IMR-90 (cell line): Measurements from ENCODE around the gene TMPRSS3. TPM values are rescaled to one million over a fixed set of nuclear protein-coding genes. Genes with fewer than 3 reads are reported as not detected.

ENCODE experiments used
- ATAC-seq: fragments of 200-7000 bp; cut with Tn5 transposase; 2 replicates; pipeline ENCODE4 v1.9.1; 2020; ENCODE audit warnings: low read depth, mild to moderate bottlenecking, moderate library complexity
- BruUV-seq: library from RNA; stranded (reverse); fragments of 400-500 nt; replicated peaks from 2 replicates; lab custom pipeline; 2021; lab: Mats Ljungman, UMichigan
- CTCF ChIA-PET: fragments of 300-600 bp; formaldehyde crosslinking; extraction: SDS; loops from one replicate; lab custom pipeline; 2021; ENCODE audit warnings: antibody characterized with exemption; lab: Yijun Ruan, JAX
- POLR2A ChIA-PET: fragments of 300-600 bp; sonication (Branson Sonifier 250); formaldehyde crosslinking; loops from one replicate; lab custom pipeline; 2022; ENCODE audit warnings: antibody characterized with exemption; ENCODE audit not compliant: unreplicated experiment; lab: Charles Lee
- DNase-seq: peaks from one replicate; pipeline ENCODE4 v3.0.0; 2013
- H2AFZ ChIP-seq: replicated peaks from 2 replicates; pipeline ENCODE3; 2013; ENCODE audit warnings: low read length, mild to moderate bottlenecking; ENCODE audit not compliant: poor library complexity
- H2AK5ac ChIP-seq: 2 replicates; pipeline ENCODE4 v1.6.1; 2013; ENCODE audit warnings: low read depth, low read length, inconsistent platforms
- H2AK9ac ChIP-seq: replicated peaks from 2 replicates; pipeline ENCODE3; 2013; ENCODE audit warnings: mild to moderate bottlenecking, low read depth, low read length, moderate library complexity; ENCODE audit not compliant: poor library complexity
- H2BK120ac ChIP-seq: 2 replicates; pipeline ENCODE4 v1.6.1; 2013; ENCODE audit warnings: low read depth, low read length, inconsistent platforms
- H2BK15ac ChIP-seq: 3 replicates; pipeline ENCODE4 v1.6.1; 2013; ENCODE audit warnings: low read depth, low read length, inconsistent platforms
- H2BK20ac ChIP-seq: 2 replicates; pipeline ENCODE4 v1.6.1; 2013; ENCODE audit warnings: low read depth, mild to moderate bottlenecking, inconsistent platforms, low read length, moderate library complexity
- H2BK5ac ChIP-seq: 2 replicates; pipeline ENCODE4 v1.6.1; 2013; ENCODE audit warnings: mild to moderate bottlenecking, low read depth, low read length, inconsistent platforms; ENCODE audit not compliant: poor library complexity, severe bottlenecking
- H3K14ac ChIP-seq: replicated peaks from 2 replicates; pipeline ENCODE4 v1.6.1; 2013; ENCODE audit warnings: low read depth, low read length, inconsistent platforms
- H3K18ac ChIP-seq: 2 replicates; pipeline ENCODE4 v1.6.1; 2013; ENCODE audit warnings: low read depth, low read length, control low read depth
- H3K23ac ChIP-seq: 2 replicates; pipeline ENCODE4 v1.6.1; 2013; ENCODE audit warnings: low read depth, low read length, inconsistent platforms
- H3K27ac ChIP-seq: 2 replicates; pipeline ENCODE4 v1.5.1; 2013; ENCODE audit warnings: mild to moderate bottlenecking, control low read depth, low read length; ENCODE audit not compliant: insufficient read depth
- H3K27me3 ChIP-seq: 2 replicates; pipeline ENCODE4 v1.6.1; 2013; ENCODE audit warnings: low read length; ENCODE audit not compliant: control insufficient read depth, insufficient read depth
- H3K36me3 ChIP-seq: 2 replicates; pipeline ENCODE4 v1.6.1; 2013; ENCODE audit warnings: low read length, mixed read lengths; ENCODE audit not compliant: control insufficient read depth, insufficient read depth
- H3K4ac ChIP-seq: 2 replicates; pipeline ENCODE4 v1.6.1; 2013; ENCODE audit warnings: low read depth, low read length, inconsistent platforms
- H3K4me1 ChIP-seq: 2 replicates; pipeline ENCODE4 v1.6.1; 2013; ENCODE audit warnings: low read length, mixed read lengths; ENCODE audit not compliant: control insufficient read depth, insufficient read depth
- H3K4me2 ChIP-seq: 2 replicates; pipeline ENCODE4 v1.6.1; 2013; ENCODE audit warnings: low read depth, mild to moderate bottlenecking, control low read depth, low read length, moderate library complexity
- H3K4me3 ChIP-seq: 2 replicates; pipeline ENCODE4 v1.5.1; 2013; ENCODE audit warnings: low read depth, mild to moderate bottlenecking, control low read depth, low read length, moderate library complexity; ENCODE audit not compliant: insufficient read depth
- H3K56ac ChIP-seq: 2 replicates; pipeline ENCODE4 v1.6.1; 2013; ENCODE audit warnings: low read length, inconsistent platforms; ENCODE audit not compliant: insufficient read depth; ENCODE audit errors: extremely low read depth
- H3K79me1 ChIP-seq, 2 experiments: 2 replicates each; pipeline ENCODE4 v1.6.1; 2013; ENCODE audit warnings: low read length in 2 of 2, inconsistent platforms in 1 of 2, low read depth in 1 of 2
- H3K9ac ChIP-seq: 2 replicates; pipeline ENCODE4 v1.6.1; 2013; ENCODE audit warnings: low read depth, low read length, control low read depth
- H3K9me1 ChIP-seq: 2 replicates; pipeline ENCODE4 v1.6.1; 2013; ENCODE audit warnings: low read length, inconsistent platforms; ENCODE audit not compliant: insufficient read depth
- H3K9me3 ChIP-seq: 2 replicates; pipeline ENCODE4 v1.6.1; 2013; ENCODE audit warnings: low read length; ENCODE audit not compliant: control insufficient read depth, insufficient read depth
- H4K20me1 ChIP-seq: 2 replicates; pipeline ENCODE4 v1.6.1; 2013; ENCODE audit warnings: low read length, inconsistent platforms; ENCODE audit not compliant: insufficient read depth
- H4K5ac ChIP-seq: 2 replicates; pipeline ENCODE4 v1.6.1; 2013; ENCODE audit warnings: mild to moderate bottlenecking, low read depth, low read length, control low read depth
- H4K8ac ChIP-seq, 2 experiments: 2 replicates each; pipeline ENCODE4 v1.6.1; 2013; ENCODE audit warnings: low read depth in 2 of 2, low read length in 2 of 2, control low read depth in 1 of 2, inconsistent platforms in 1 of 2
- H4K91ac ChIP-seq: 2 replicates; pipeline ENCODE4 v1.6.1; 2013; ENCODE audit warnings: low read depth, low read length, inconsistent platforms; ENCODE audit not compliant: insufficient read depth
- BHLHE40 ChIP-seq: fragments of 150-350 bp; IDR thresholded peaks from 2 replicates; pipeline ENCODE4 v1.6.1; 2016; ENCODE audit warnings: mild to moderate bottlenecking, low read depth, low read length
- CEBPB ChIP-seq: IDR thresholded peaks from 2 replicates; pipeline ENCODE4 v1.6.1; 2012; ENCODE audit warnings: low read depth, low read length, improper control_type of control experiment
- CHD1 ChIP-seq: IDR thresholded peaks from 2 replicates; pipeline ENCODE4 v1.6.1; 2012; ENCODE audit warnings: low read depth, low read length, improper control_type of control experiment
- CTCF ChIP-seq: conservative IDR thresholded peaks from 2 replicates; pipeline ENCODE4 v1.5.1; 2012; ENCODE audit warnings: mild to moderate bottlenecking, low read depth, low read length, improper control_type of control experiment
- ELK1 ChIP-seq: fragments of 150-350 bp; IDR thresholded peaks from 2 replicates; pipeline ENCODE4 v1.6.1; 2016; ENCODE audit warnings: low read depth, mild to moderate bottlenecking, low read length, moderate library complexity, borderline replicate concordance
- FOS ChIP-seq: fragments of 150-350 bp; IDR thresholded peaks from 2 replicates; pipeline ENCODE4 v1.6.1; 2016; ENCODE audit warnings: low read depth, low read length
- MAFK ChIP-seq: IDR thresholded peaks from 2 replicates; pipeline ENCODE4 v1.6.1; 2012; ENCODE audit warnings: low read depth, low read length, improper control_type of control experiment
- MAZ ChIP-seq: IDR thresholded peaks from 2 replicates; pipeline ENCODE4 v1.6.1; 2012; ENCODE audit warnings: low read depth, mild to moderate bottlenecking, low read length, improper control_type of control experiment, moderate library complexity, borderline replicate concordance
- NFE2L2 ChIP-seq: fragments of 150-350 bp; IDR thresholded peaks from 2 replicates; pipeline ENCODE4 v1.6.1; 2016; ENCODE audit warnings: low read depth, mild to moderate bottlenecking, low read length
- POLR2A ChIP-seq: IDR thresholded peaks from 2 replicates; pipeline ENCODE4 v1.6.1; 2012; ENCODE audit warnings: mild to moderate bottlenecking, low read depth, low read length
- RAD21 ChIP-seq: IDR thresholded peaks from 2 replicates; pipeline ENCODE4 v1.6.1; 2012; ENCODE audit warnings: low read length, improper control_type of control experiment
- RCOR1 ChIP-seq: IDR thresholded peaks from 2 replicates; pipeline ENCODE4 v1.6.1; 2012; ENCODE audit warnings: mild to moderate bottlenecking, low read length, improper control_type of control experiment; ENCODE audit not compliant: insufficient replicate concordance
- RFX5 ChIP-seq: IDR thresholded peaks from 2 replicates; pipeline ENCODE4 v1.8.0; 2012; ENCODE audit warnings: low read depth, mild to moderate bottlenecking, low read length, moderate library complexity
- USF2 ChIP-seq: fragments of 150-350 bp; IDR thresholded peaks from 2 replicates; pipeline ENCODE4 v1.6.1; 2017; ENCODE audit warnings: mild to moderate bottlenecking, antibody characterized with exemption, low read length, low read depth
- WGBS, 2 experiments: methylation state at CpG; one replicate each; pipeline versions ENCODE4 v1.1.5 to v1.1.7; 2013; ENCODE audit warnings: missing lambda C conversion rate in 2 of 2; ENCODE audit not compliant: insufficient read length in 1 of 2; ENCODE audit errors: extremely low coverage in 2 of 2; 5-methylcytosine and 5-hydroxymethylcytosine counted together
- dilution Hi-C: fragments of 300-500 bp; cut with HindIII; formaldehyde crosslinking; loops from one replicate; pipeline ENCODE4 v1.14.3; 2018; ENCODE audit warnings: low sequenced_read_pairs; ENCODE audit not compliant: unreplicated experiment
- in situ Hi-C: fragments of 300-500 bp; cut with MboI; formaldehyde crosslinking; loops from 3 replicates; pipeline ENCODE4 v1.14.3; 2019; ENCODE audit warnings: low sequenced_read_pairs, inconsistent platforms, mixed read lengths
- intact Hi-C: fragments of 100-400 bp; cut with micrococcal nuclease; formaldehyde crosslinking; loops from 2 replicates; pipeline ENCODE4 v1.10.0; 2022
- polyA plus RNA-seq, 3 experiments: library from polyadenylated mRNA; depleted of rRNA; stranded (reverse); fragments of >200 nt; gene quantifications; 2 replicates each; pipeline ENCODE4 v1.2.3, GENCODE V29; 2012; ENCODE audit warnings: low replicate concordance in 1 of 3
- total RNA-seq: library from RNA; depleted of rRNA; stranded (reverse); fragments of >200 nt; gene quantifications from 2 replicates; pipeline ENCODE4 v1.2.3, GENCODE V29; 2012

The TMPRSS3 gene
- total and polyA plus RNA-seq, 2 of the 4 experiments (the other 2 are of a cell fraction): not detected

- POLR2A ChIA-PET: no interaction called here
- CTCF ChIA-PET: no interaction called here
- no peak overlapping the region for H2BK5ac ChIP-seq
These were observed 17.9 kb downstream of the TMPRSS3 start for GRCh38 chr21:42377951-42378340.

More at GRCh38 chr21:42377951-42378340, 17.9 kb downstream of the TMPRSS3 start:
- H2AK9ac ChIP-seq: no peak overlapping the region
- H4K5ac ChIP-seq: no peak overlapping the region
- no CpG with 5 or more reads among the region's 5 CpGs for WGBS, 2 experiments
- intact Hi-C loops: no loop called here
- no peaks in the 10 kb centered on the region for H4K20me1 ChIP-seq
- no peak overlapping the region for H3K4me3 ChIP-seq
- dilution Hi-C loops: no loop called here
- H3K27ac ChIP-seq: no peak overlapping the region
- H4K91ac ChIP-seq: no peak overlapping the region
- H4K8ac ChIP-seq: no peak overlapping the region
- no peak overlapping the region for H2BK120ac ChIP-seq
- H3K4ac ChIP-seq: no peak overlapping the region
- H2AK5ac ChIP-seq: no peak overlapping the region
- no peaks in the 10 kb centered on the region for H3K9me1 ChIP-seq
- H3K56ac ChIP-seq: no peak overlapping the region
- H3K4me2 ChIP-seq: no peak overlapping the region
- DNase-seq (no peak), ATAC-seq (no peak)
- TF ChIP-seq USF2 (no peak), RFX5 (no peak), CHD1 (no peak), RCOR1 (no peak), MAFK (no peak), POLR2A (no peak), CTCF (no peak), CEBPB (no peak), FOS (no peak), RAD21 (no peak), MAZ (no peak), ELK1 (no peak), NFE2L2 (no peak), BHLHE40 (no peak)
- no peak overlapping the region for H2BK20ac ChIP-seq
- no peak overlapping the region for H2BK15ac ChIP-seq
- no peaks in the 10 kb centered on the region for H3K36me3 ChIP-seq
- no peak overlapping the region for H3K18ac ChIP-seq
- no peak overlapping the region for H3K14ac ChIP-seq
- H3K9me3 ChIP-seq: peaks cover 3% of the 10 kb centered on the region; the same call in 1 of the 2 replicates
- peaks cover 29% of the 10 kb centered on the region; the same call in 1 of the 2 replicates for H3K27me3 ChIP-seq
- no peaks in the 10 kb centered on the region for H3K4me1 ChIP-seq
- no peak overlapping the region for H3K23ac ChIP-seq
- in situ Hi-C loops: no loop called here
- H3K9ac ChIP-seq: no peak overlapping the region
- no peaks in the 10 kb centered on the region for H3K79me1 ChIP-seq
- BruUV-seq: no TSS peak
- no peak overlapping the region for H2AFZ ChIP-seq
